Esophagus squamous epithelium (tissue), 4 donors: ENCODE measurements around the gene CCDC30.

Source experiments
- POLR2A ChIP-seq, 4 donors: fragments of 450-650 bp; IDR thresholded peaks; one replicate each; pipeline ENCODE4 v1.6.1; 2017; ENCODE audit warnings: antibody characterized with exemption in 4 of 4, mild to moderate bottlenecking in 4 of 4, moderate library complexity in 3 of 4
- TF ChIP-seq, protein P1 (sequence below), 6 experiments: fragments of 450-650 bp in 4 of 6; fragments of 200-600 bp in 2 of 6; sonication (generic) in 2 of 6; IDR thresholded peaks; one replicate each; pipeline ENCODE4 v1.5.1; 2016 to 2019; ENCODE audit warnings: antibody characterized with exemption in 6 of 6, mild to moderate bottlenecking in 4 of 6, moderate library complexity in 4 of 6

- TF ChIP-seq, protein P1, sequence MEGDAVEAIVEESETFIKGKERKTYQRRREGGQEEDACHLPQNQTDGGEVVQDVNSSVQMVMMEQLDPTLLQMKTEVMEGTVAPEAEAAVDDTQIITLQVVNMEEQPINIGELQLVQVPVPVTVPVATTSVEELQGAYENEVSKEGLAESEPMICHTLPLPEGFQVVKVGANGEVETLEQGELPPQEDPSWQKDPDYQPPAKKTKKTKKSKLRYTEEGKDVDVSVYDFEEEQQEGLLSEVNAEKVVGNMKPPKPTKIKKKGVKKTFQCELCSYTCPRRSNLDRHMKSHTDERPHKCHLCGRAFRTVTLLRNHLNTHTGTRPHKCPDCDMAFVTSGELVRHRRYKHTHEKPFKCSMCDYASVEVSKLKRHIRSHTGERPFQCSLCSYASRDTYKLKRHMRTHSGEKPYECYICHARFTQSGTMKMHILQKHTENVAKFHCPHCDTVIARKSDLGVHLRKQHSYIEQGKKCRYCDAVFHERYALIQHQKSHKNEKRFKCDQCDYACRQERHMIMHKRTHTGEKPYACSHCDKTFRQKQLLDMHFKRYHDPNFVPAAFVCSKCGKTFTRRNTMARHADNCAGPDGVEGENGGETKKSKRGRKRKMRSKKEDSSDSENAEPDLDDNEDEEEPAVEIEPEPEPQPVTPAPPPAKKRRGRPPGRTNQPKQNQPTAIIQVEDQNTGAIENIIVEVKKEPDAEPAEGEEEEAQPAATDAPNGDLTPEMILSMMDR (IDR thresholded peaks at IDR 0.05): no peak
- no peak for TF ChIP-seq POLR2A (IDR thresholded peaks at IDR 0.05)
Measured at GRCh38 chr1:42454403-42454802, 8.7 kb upstream of the CCDC30 start.
